Mammary epithelial cell (primary cell): ENCODE measurements around the gene HES6.

Experiments
- EZH2 ChIP-seq: IDR thresholded peaks from 2 replicates; pipeline ENCODE4 v1.6.1; 2012; ENCODE audit warnings: low read length, inconsistent platforms, borderline replicate concordance
- TF ChIP-seq, protein P1 (sequence below), 2 donors: IDR thresholded peaks in 1 of 2; conservative IDR thresholded peaks in 1 of 2; 2 replicates each; pipeline ENCODE4 v1.5.1; 2011 to 2012; ENCODE audit warnings: inconsistent platforms in 2 of 2, low read length in 2 of 2, mild to moderate bottlenecking in 2 of 2, control low read depth in 1 of 2, low read depth in 1 of 2; ENCODE audit not compliant: insufficient read depth in 1 of 2; ENCODE audit errors: extremely low read depth in 1 of 2

- TF ChIP-seq, protein P1, sequence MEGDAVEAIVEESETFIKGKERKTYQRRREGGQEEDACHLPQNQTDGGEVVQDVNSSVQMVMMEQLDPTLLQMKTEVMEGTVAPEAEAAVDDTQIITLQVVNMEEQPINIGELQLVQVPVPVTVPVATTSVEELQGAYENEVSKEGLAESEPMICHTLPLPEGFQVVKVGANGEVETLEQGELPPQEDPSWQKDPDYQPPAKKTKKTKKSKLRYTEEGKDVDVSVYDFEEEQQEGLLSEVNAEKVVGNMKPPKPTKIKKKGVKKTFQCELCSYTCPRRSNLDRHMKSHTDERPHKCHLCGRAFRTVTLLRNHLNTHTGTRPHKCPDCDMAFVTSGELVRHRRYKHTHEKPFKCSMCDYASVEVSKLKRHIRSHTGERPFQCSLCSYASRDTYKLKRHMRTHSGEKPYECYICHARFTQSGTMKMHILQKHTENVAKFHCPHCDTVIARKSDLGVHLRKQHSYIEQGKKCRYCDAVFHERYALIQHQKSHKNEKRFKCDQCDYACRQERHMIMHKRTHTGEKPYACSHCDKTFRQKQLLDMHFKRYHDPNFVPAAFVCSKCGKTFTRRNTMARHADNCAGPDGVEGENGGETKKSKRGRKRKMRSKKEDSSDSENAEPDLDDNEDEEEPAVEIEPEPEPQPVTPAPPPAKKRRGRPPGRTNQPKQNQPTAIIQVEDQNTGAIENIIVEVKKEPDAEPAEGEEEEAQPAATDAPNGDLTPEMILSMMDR (conservative IDR thresholded peaks at IDR 0.05 in 1 of 2, IDR thresholded peaks at IDR 0.05 in 1 of 2; ENCODE audit: extremely low read depth in 1 of 2, insufficient read depth in 1 of 2, low read depth in 1 of 2, low read length in 2 of 2): no peak
- no peak for TF ChIP-seq EZH2
These were observed 27.5 kb upstream of the HES6 start for GRCh38 chr2:238267341-238267710.
